HepG2 (cell line): ENCODE results near the gene CLEC4D.

Source experiments
- CC2D1A ChIP-seq: sonication (generic); formaldehyde crosslinking; IDR thresholded peaks from 2 replicates; pipeline ENCODE4 v1.8.1; 2023; ENCODE audit warnings: mild to moderate bottlenecking, missing genetic modification reagents
- CEBPG ChIP-seq: IDR thresholded peaks from 2 replicates; pipeline ENCODE4 v1.6.1; 2016
- CTCF ChIP-seq: sonication (generic); formaldehyde crosslinking; IDR thresholded peaks from 2 replicates; pipeline ENCODE4 v1.5.0; 2020; ENCODE audit warnings: mild to moderate bottlenecking, missing genetic modification reagents, moderate library complexity
- EP300 ChIP-seq, 3 experiments: sonication (generic) in 1 of 3; formaldehyde crosslinking in 1 of 3; IDR thresholded peaks; 2 replicates each; pipeline versions ENCODE4 v1.5.1 to v1.6.1; 2011 to 2020; ENCODE audit warnings: low read depth in 2 of 3, low read length in 2 of 3, borderline replicate concordance in 1 of 3, improper control_type of control experiment in 1 of 3, mild to moderate bottlenecking in 1 of 3, missing genetic modification reagents in 1 of 3, moderate library complexity in 1 of 3
- ERF ChIP-seq: IDR thresholded peaks from 2 replicates; pipeline ENCODE4 v1.6.1; 2018; ENCODE audit warnings: missing biosample characterization, missing genetic modification reagents
- FIP1L1 ChIP-seq: fragments of 200-400 bp; formaldehyde crosslinking; IDR thresholded peaks from 2 replicates; pipeline ENCODE4 v1.6.1; 2018; ENCODE audit warnings: low read depth, mild to moderate bottlenecking, low read length, moderate library complexity, borderline replicate concordance; ENCODE audit not compliant: insufficient read depth
- GMEB2 ChIP-seq: IDR thresholded peaks from 2 replicates; pipeline ENCODE4 v1.6.1; 2016; ENCODE audit warnings: missing biosample characterization, missing genetic modification reagents, low read depth
- MXD4 ChIP-seq: IDR thresholded peaks from 2 replicates; pipeline ENCODE4 v1.6.1; 2016; ENCODE audit warnings: mild to moderate bottlenecking, missing biosample characterization, missing genetic modification reagents
- MZF1 ChIP-seq: sonication (generic); formaldehyde crosslinking; IDR thresholded peaks from 2 replicates; pipeline ENCODE4 v1.8.1; 2023; ENCODE audit warnings: mild to moderate bottlenecking, missing genetic modification reagents, borderline replicate concordance
- POLR2AphosphoS5 ChIP-seq: IDR thresholded peaks from 2 replicates; pipeline ENCODE4 v1.6.1; 2012; ENCODE audit warnings: low read depth, low read length
- RCOR2 ChIP-seq: IDR thresholded peaks from 2 replicates; pipeline ENCODE4 v1.6.1; 2016; ENCODE audit warnings: missing biosample characterization, missing genetic modification reagents
- RFX5 ChIP-seq: IDR thresholded peaks from 2 replicates; pipeline ENCODE4 v1.6.1; 2011; ENCODE audit warnings: low read depth, low read length, improper control_type of control experiment
- ZSCAN5A ChIP-seq: sonication (generic); formaldehyde crosslinking; IDR thresholded peaks from 2 replicates; pipeline ENCODE4 v1.8.0; 2022; ENCODE audit warnings: mild to moderate bottlenecking, missing genetic modification reagents, borderline replicate concordance

- no peak for TF ChIP-seq POLR2AphosphoS5
- no peak for TF ChIP-seq FIP1L1
- no peak for TF ChIP-seq CEBPG (CRISPR knock-in tag)
- no peak for TF ChIP-seq MZF1 (CRISPR knock-in tag)
- TF ChIP-seq ZSCAN5A (CRISPR knock-in tag) = no peak
- TF ChIP-seq RCOR2 (CRISPR knock-in tag) = no peak
- TF ChIP-seq GMEB2 (CRISPR knock-in tag) = no peak
- TF ChIP-seq MXD4 (CRISPR knock-in tag) = no peak
- no peak for TF ChIP-seq RFX5
- no peak for TF ChIP-seq CTCF (CRISPR knock-in tag)
- no peak for TF ChIP-seq EP300 (IDR thresholded peaks at IDR 0.05; ENCODE audit: low read depth in 2 of 2, low read length in 2 of 2)
- TF ChIP-seq EP300 (CRISPR knock-in tag; IDR thresholded peaks at IDR 0.05; ENCODE audit: borderline replicate concordance) = no peak
- TF ChIP-seq ERF (CRISPR knock-in tag) = no peak
- no peak for TF ChIP-seq CC2D1A
Observed at GRCh38 chr12:8475508-8476203, 37.6 kb upstream of the CLEC4D start.
